Small intestine (tissue), 16 donors: Measurements from ENCODE around the gene LMO4. TPM values are rescaled to one million over a fixed set of nuclear protein-coding genes. Genes with fewer than 3 reads are reported as not detected.

Experiments
- DNase-seq, 2 donors: peaks; one replicate each; pipeline versions ENCODE4 v3.0.0 to v3.0.0-alpha.2; 2013
- FAIRE-seq: peaks from 2 replicates; lab custom pipeline; 2012; peaks lifted over from hg19 to GRCh38; lab: Jason Lieb, UNC
- H3K27ac ChIP-seq, 3 donors: one replicate each; pipeline ENCODE4 v1.5.1; 2013; ENCODE audit warnings: low read length in 2 of 3, mild to moderate bottlenecking in 2 of 3, control low read depth in 1 of 3, inconsistent platforms in 1 of 3, low read depth in 1 of 3, moderate library complexity in 1 of 3
- H3K27me3 ChIP-seq, 3 donors: one replicate each; pipeline ENCODE4 v1.6.1; 2013; ENCODE audit warnings: low read length in 3 of 3, inconsistent platforms in 1 of 3; ENCODE audit not compliant: control insufficient read depth in 3 of 3, insufficient read depth in 3 of 3
- H3K36me3 ChIP-seq, 3 donors: one replicate each; pipeline ENCODE4 v1.6.1; 2013; ENCODE audit warnings: low read length in 3 of 3, inconsistent platforms in 1 of 3, low read depth in 1 of 3, mild to moderate bottlenecking in 1 of 3, moderate library complexity in 1 of 3; ENCODE audit not compliant: control insufficient read depth in 3 of 3, insufficient read depth in 2 of 3
- H3K4me1 ChIP-seq, 3 donors: one replicate each; pipeline ENCODE4 v1.6.1; 2013; ENCODE audit warnings: low read length in 2 of 3, inconsistent platforms in 1 of 3, low read depth in 1 of 3, mild to moderate bottlenecking in 1 of 3, moderate library complexity in 1 of 3; ENCODE audit not compliant: control insufficient read depth in 3 of 3, insufficient read depth in 2 of 3
- H3K4me3 ChIP-seq, 3 donors: one replicate each; pipeline ENCODE4 v1.5.1; 2013; ENCODE audit warnings: low read length in 3 of 3, control low read depth in 1 of 3, inconsistent platforms in 1 of 3, low read depth in 1 of 3, mild to moderate bottlenecking in 1 of 3, moderate library complexity in 1 of 3
- H3K9me3 ChIP-seq, 2 donors: one replicate each; pipeline ENCODE4 v1.6.1; 2013; ENCODE audit warnings: low read depth in 1 of 2, low read length in 1 of 2; ENCODE audit not compliant: control insufficient read depth in 2 of 2, insufficient read depth in 1 of 2
- WGBS, 3 donors: extraction: QIAGEN DNeasy Blood & Tissue Kit; methylation state at CpG; one replicate each; pipeline ENCODE4 v1.1.7; 2013; 5-methylcytosine and 5-hydroxymethylcytosine counted together
- long read RNA-seq, 10 donors: transcript quantifications; one replicate each; lab custom pipeline, GENCODE V29; 2026
- polyA plus RNA-seq, 4 donors: library from polyadenylated mRNA; stranded (reverse) in 3 of 4; unstranded in 1 of 4; fragments of 200-250 nt in 3 of 4; fragments of 120-200 nt in 1 of 4; gene quantifications; one replicate each; pipeline versions ENCODE4 v1.2.1 to v1.2.3, GENCODE V29; 2013
- donor health status: healthy with polysubstance abuse.
- donor health status: control.
- donor health status: control.
- donor health status: Bipolar disorder and iron deficiency.
- donor health status: healthy.

Gene LMO4, protein sequence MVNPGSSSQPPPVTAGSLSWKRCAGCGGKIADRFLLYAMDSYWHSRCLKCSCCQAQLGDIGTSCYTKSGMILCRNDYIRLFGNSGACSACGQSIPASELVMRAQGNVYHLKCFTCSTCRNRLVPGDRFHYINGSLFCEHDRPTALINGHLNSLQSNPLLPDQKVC
- polyA plus RNA-seq: 100 to 1,000 TPM in 2 of 4 donors, 10 to 100 TPM in 2; 66.4 to 162 (median 94.9) TPM
- long read RNA-seq, donor 1: 0 reads
- long read RNA-seq, donor 2, full-length matches to known transcripts: 24 of 106 reads
- long read RNA-seq, donor 2, partial matches to known transcripts: 82 of 106 reads
- long read RNA-seq, donor 2, other reads (novel, unspliced or antisense): 0 of 106 reads
- long read RNA-seq, donor 3, full-length matches to known transcripts: 32 of 257 reads
- long read RNA-seq, donor 3, partial matches to known transcripts: 225 of 257 reads
- long read RNA-seq, donor 3, other reads (novel, unspliced or antisense): 0 of 257 reads
- long read RNA-seq, donor 4, full-length matches to known transcripts: 4 of 4 reads
- long read RNA-seq, donor 4, partial matches to known transcripts: 0 of 4 reads
- long read RNA-seq, donor 4, other reads (novel, unspliced or antisense): 0 of 4 reads
- long read RNA-seq, donor 5, full-length matches to known transcripts: 2 of 57 reads
- long read RNA-seq, donor 5, partial matches to known transcripts: 55 of 57 reads
- long read RNA-seq, donor 5, other reads (novel, unspliced or antisense): 0 of 57 reads
- long read RNA-seq, donor 6, full-length matches to known transcripts: 36 of 36 reads
- long read RNA-seq, donor 6, partial matches to known transcripts: 0 of 36 reads
- long read RNA-seq, donor 6, other reads (novel, unspliced or antisense): 0 of 36 reads
- long read RNA-seq, donor 7: 0 reads
- long read RNA-seq, donor 8, full-length matches to known transcripts: 4 of 4 reads
- long read RNA-seq, donor 8, partial matches to known transcripts: 0 of 4 reads
- long read RNA-seq, donor 8, other reads (novel, unspliced or antisense): 0 of 4 reads
- long read RNA-seq, donor 9, full-length matches to known transcripts: 8 of 8 reads
- long read RNA-seq, donor 9, partial matches to known transcripts: 0 of 8 reads
- long read RNA-seq, donor 9, other reads (novel, unspliced or antisense): 0 of 8 reads
- long read RNA-seq, donor 10, full-length matches to known transcripts: 57 of 82 reads
- long read RNA-seq, donor 10, partial matches to known transcripts: 25 of 82 reads
- long read RNA-seq, donor 10, other reads (novel, unspliced or antisense): 0 of 82 reads

DNA sequence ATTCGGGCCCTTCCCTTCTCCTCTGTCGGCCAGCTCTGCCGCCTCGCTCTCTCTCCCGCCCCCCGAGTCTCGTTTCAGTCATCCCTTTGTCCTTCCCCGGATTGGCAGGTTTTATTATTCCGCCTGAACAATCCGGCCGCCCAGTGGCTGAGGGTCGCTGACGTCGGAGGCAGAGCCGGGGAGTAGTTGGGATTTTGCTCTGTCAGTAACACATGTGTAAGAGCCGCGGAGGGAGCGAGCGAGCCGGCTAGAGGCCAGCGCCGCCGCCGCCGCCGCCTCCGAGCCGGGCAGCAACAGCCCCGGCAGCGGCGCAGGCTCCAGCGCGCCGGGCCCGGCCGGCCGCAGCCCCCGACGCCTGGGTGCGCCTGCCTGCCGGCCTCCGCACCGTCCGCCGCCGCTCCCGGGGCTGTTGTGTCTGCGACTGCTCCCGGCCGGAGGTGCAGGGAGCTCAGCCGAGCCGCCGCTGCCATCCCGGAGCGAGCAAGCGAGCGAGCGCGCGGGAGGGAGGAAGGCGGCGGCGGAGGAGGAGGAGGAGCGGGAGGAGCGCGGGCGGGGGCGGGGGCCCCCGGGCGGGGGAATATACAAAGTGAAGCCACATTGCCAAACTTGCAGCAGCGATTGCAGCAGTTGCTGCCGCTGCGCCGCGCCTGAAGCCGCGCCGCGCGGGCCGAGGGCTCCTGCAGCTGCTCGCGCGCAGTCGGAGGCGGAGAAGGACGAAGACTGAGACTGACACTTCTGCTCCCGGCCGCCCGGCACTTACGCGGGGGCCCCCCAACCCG lies at the start of gene LMO4:
LMO4 (plus strand) TSS at position 609 of the 779 bp plus-strand sequence. CDS start 3,136 bp downstream, outside the sequence.
- Histone ChIP-seq H3K27ac (peak within 1 kb of the TSS; percentile 92 to 98 (median 98)), H3K4me1 (peaks cover 3 to 17% (median 7%) of the 10 kb centered on the region in 3 donors), H3K36me3 (peaks cover 0 to 2% (median 0%) of the 10 kb centered on the region in 3 donors), H3K27me3 (no peaks in the 10 kb centered on the region), H3K9me3 (no peaks in the 10 kb centered on the region), H3K4me3 (peak within 1 kb of the TSS; percentile 80 to 91 (median 89))
- DNase-seq (peak; percentile 97 to 98), FAIRE-seq (no peak)
- WGBS, 3 donors: 0 to 1% (median 1%) methylated on average over 69 to 93 of the region's 93 CpGs

DNA sequence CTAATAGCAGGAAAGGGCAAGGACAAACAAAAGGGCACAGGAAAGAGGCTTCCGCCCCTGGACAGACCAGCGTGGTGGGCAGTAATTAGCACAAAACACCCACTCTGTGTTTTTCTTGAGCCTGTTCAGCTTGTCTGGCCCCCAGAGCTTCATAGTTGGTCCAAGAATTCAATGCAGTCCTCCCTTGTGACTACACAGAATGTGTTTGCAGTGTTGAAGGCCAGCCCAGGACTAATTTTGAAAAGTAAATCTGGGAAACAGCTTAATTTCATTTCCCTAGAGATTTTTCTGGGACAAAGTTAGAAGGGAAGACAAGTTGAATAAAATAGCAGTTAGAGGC lies 49.2 kb upstream of the LMO4 start:
- peaks cover 0 to 12% (median 0%) of the 10 kb centered on the region in 3 donors for H3K4me1 ChIP-seq
- no peak for DNase-seq
- H3K27me3 ChIP-seq: no peaks in the 10 kb centered on the region
- no peak overlapping the region for H3K4me3 ChIP-seq
- no peak for FAIRE-seq
- H3K27ac ChIP-seq: no peak overlapping the region
- 75 to 94% (median 94%) methylated on average over 2 of the region's 2 CpGs for WGBS, 3 donors
- no peaks in the 10 kb centered on the region for H3K9me3 ChIP-seq
- H3K36me3 ChIP-seq: no peaks in the 10 kb centered on the region

DNA sequence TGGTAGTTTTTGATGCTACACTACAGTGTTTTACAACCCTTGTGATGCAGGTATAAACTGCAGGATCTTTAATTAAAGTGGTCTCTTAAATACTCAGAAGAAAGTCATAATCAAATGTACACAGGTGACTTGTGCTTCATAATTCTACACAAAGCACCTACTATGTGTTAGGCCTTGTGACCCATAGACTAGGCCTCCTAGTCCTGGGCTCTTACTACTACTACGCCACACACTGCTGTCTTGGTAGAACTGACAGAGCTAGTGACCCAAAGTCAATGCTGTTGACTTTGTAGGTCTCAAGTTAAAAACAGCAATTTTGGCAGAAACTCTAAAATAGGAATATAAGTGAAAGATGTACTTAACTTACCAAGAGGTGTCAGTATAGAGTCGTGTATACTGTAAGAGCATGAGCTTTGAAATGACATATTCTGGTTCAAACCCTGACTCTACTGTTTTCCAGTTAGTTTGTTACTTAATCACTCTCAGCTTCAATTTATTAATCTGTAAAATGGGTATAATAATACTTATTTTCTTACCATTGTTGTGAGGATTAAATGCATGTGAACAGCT lies 48.6 kb upstream of the LMO4 start:
- 72 to 81% (median 77%) methylated on average over 2 of the region's 2 CpGs for WGBS, 3 donors
- Histone ChIP-seq H3K36me3 (no peaks in the 10 kb centered on the region), H3K4me1 (peaks cover 0 to 14% (median 0%) of the 10 kb centered on the region in 3 donors), H3K27me3 (no peaks in the 10 kb centered on the region), H3K4me3 (no peak overlapping the region), H3K9me3 (no peaks in the 10 kb centered on the region), H3K27ac (no peak overlapping the region)
- DNase-seq (peak in 1 of 2 donors; percentile 8), FAIRE-seq (no peak)

DNA sequence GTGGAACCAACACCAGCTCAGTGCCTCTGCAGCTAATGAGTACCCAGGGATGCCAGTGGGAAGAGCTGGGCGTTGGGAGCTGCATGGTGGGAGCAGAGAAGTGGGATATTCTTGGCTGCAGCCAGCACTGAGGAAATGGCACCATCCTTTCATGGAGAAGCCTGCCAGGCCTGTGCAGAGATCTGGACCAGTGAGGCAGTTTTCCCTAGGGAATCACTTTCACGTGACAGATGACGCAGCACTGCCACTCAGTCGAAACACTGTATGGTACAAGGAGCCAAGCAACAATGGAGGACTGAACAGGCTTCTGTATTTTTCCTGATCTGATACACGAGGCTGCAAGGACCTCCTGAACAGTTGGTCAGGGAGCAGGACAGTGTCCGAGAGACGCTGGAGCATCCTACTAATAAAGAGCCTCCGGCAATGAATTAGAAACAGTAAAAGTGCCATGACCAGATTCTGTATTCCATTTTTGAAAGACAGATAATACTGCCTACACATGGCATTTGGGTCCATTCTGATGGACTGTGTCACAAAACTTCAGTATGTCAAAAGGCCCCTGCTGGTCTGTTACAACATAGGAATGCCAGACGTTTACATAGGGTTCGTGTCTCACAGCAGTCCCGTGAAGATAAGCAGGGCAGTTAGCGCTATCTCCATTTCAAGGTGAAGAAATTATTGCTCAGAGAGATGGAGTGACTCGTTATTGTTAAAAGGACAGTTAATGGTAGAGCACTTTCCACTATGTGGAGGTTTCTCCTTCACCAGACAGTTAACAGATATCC lies 44.0 kb upstream of the LMO4 start:
- Histone ChIP-seq H3K27ac (peak overlapping the region in 1 of 3 donors; percentile 71), H3K9me3 (no peaks in the 10 kb centered on the region), H3K27me3 (no peaks in the 10 kb centered on the region), H3K36me3 (no peaks in the 10 kb centered on the region), H3K4me1 (peaks cover 0 to 22% (median 0%) of the 10 kb centered on the region in 3 donors), H3K4me3 (no peak overlapping the region)
- WGBS, 3 donors: 61 to 72% (median 61%) methylated on average over 13 of the region's 13 CpGs
- DNase-seq: peak in 1 of 2 donors; percentile 73
- FAIRE-seq: no peak

DNA sequence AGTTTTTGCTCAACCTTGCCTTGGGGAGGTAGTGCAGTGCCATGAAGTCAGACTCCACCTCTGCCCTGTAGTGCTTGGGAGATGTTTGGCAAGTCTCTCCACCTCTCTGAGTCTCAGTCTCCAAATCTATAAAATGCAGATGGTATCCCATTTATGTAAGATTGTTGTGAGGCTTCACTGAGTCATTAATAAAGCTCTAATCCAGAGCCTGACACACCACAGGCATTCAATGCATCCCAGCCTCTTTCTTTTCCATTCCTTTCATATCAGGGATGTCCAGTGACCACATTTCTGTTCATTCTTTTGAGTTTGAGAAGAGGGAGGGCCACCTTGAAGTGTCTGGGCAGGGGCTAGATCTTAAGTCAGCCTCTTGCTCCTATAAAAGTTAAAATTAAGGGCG lies 37.6 kb upstream of the LMO4 start:
- H3K27ac ChIP-seq: peak overlapping the region in 1 of 3 donors; percentile 77
- DNase-seq (no peak), FAIRE-seq (no peak)
- peaks cover 0 to 19% (median 0%) of the 10 kb centered on the region in 3 donors for H3K4me1 ChIP-seq
- 66 to 78% (median 74%) methylated on average over 1 of the region's 1 CpG for WGBS, 3 donors
- H3K36me3 ChIP-seq: no peaks in the 10 kb centered on the region
- H3K4me3 ChIP-seq: no peak overlapping the region
- H3K9me3 ChIP-seq: no peaks in the 10 kb centered on the region
- H3K27me3 ChIP-seq: no peaks in the 10 kb centered on the region

DNA sequence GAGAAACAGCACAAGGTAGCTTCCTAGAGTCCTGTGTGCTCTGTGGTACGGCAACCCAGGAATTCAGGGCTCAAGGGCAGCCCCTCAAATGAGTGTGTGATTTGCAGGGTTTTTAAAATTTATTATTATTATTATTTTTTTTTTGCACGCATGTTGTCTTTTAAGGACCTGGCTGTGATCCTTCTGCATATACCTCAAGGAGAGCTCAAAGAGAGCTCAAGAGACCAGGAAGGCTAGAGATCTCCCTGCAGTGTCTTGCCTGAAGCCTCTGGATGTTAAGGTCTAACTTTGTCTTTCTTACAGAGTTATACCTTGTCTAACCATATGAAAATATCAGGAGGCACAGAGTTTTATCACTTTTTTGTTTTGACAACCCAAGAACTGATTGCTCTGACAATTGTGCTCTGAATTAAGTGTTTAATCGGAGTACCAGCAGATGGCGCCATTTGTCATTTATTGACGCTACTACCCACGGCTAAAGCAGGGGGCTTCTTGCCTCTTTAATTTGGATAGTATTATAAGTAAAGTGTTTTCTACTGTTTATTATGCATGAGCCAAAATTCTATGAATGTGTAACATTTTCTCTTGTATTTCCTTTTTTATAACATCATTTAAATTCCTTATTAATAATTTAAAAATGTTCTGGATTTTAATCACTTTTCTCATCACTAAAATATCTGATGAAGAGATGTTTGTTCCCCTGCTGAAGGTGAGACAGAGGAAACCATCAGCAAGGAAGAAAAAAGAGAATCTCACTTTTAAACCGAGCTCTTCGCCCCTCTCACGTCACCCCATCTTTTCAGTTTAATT lies 35.8 kb upstream of the LMO4 start:
- Histone ChIP-seq H3K9me3 (no peaks in the 10 kb centered on the region), H3K4me3 (no peak overlapping the region), H3K27ac (no peak overlapping the region), H3K36me3 (no peaks in the 10 kb centered on the region), H3K27me3 (no peaks in the 10 kb centered on the region), H3K4me1 (peaks cover 0 to 17% (median 0%) of the 10 kb centered on the region in 3 donors)
- WGBS, 3 donors: 48 to 50% (median 49%) methylated on average over 9 of the region's 9 CpGs
- peak; percentile 49 to 76 for DNase-seq
- peak; percentile 30 for FAIRE-seq
